Right atrium auricular region (tissue), 2 donors: ENCODE measurements around the gene HSPA5. TPM values are rescaled to one million over a fixed set of nuclear protein-coding genes. Genes with fewer than 3 reads are reported as not detected.
A peak's percentile ranks its signal among the peaks of the same experiment; 100 is the strongest.
"Not testable (repeated sequence)": the region's sequence is repeated elsewhere in the genome, so short reads cannot be mapped to it uniquely, and the experiment has no call there.

ENCODE experiments used
- DNase-seq: peaks from one replicate; pipeline ENCODE4 v3.0.0-alpha.2; 2019; ENCODE audit warnings: low spot score
- H3K27ac ChIP-seq, 2 donors: fragments of 200-600 bp; sonication (generic); 1 replicate in 1 of 2; 2 replicates in 1 of 2; pipeline ENCODE4 v1.5.1; 2016 to 2019
- H3K27me3 ChIP-seq, 2 donors: fragments of 200-600 bp; sonication (generic); one replicate each; pipeline versions ENCODE4 v1.5.1 to v1.6.0; 2017 to 2019
- H3K36me3 ChIP-seq: fragments of 200-600 bp; sonication (generic); one replicate; pipeline ENCODE4 v1.5.1; 2016
- H3K4me1 ChIP-seq, 2 donors: fragments of 200-600 bp; sonication (generic); one replicate each; pipeline versions ENCODE4 v1.5.1 to v1.6.0; 2017 to 2019
- H3K4me3 ChIP-seq, 2 donors: fragments of 200-600 bp; sonication (generic); 1 replicate in 1 of 2; 2 replicates in 1 of 2; pipeline ENCODE4 v1.5.1; 2017 to 2019; ENCODE audit warnings: mild to moderate bottlenecking in 1 of 2, moderate library complexity in 1 of 2
- H3K9me3 ChIP-seq, 2 donors: fragments of 200-600 bp; sonication (generic); one replicate each; pipeline ENCODE4 v1.5.1; 2019
- CTCF ChIP-seq, 2 donors: fragments of 200-600 bp; sonication (generic); IDR thresholded peaks; one replicate each; pipeline ENCODE4 v1.5.1; 2019; ENCODE audit warnings: antibody characterized with exemption in 2 of 2
- total RNA-seq, 2 donors: library from RNA; depleted of rRNA; stranded (reverse); fragments of >200 nt; gene quantifications; one replicate each; pipeline ENCODE4 v1.1.0, GENCODE V29; 2016

The HSPA5 gene
- total RNA-seq: 100 to 1,000 TPM; 128 to 162 TPM

GRCh38 chr9:125241000-125241862 lies at the start of gene HSPA5:
Gene HSPA5 (minus strand): TSS chr9:125241343. CDS start chr9:125241126, 217 bp downstream.
- H3K27me3 ChIP-seq: no peaks in the 10 kb centered on the region
- peak within 1 kb of the TSS; percentile 91 to 97 for H3K4me3 ChIP-seq
- peak in 1 of 2 donors; percentile 39 for TF ChIP-seq CTCF (IDR thresholded peaks at IDR 0.05)
- peak; percentile 100 for DNase-seq
- H3K9me3 ChIP-seq: no peaks in the 10 kb centered on the region
- H3K4me1 ChIP-seq: peaks cover 0 to 47% of the 10 kb centered on the region in 2 donors
- H3K27ac ChIP-seq: peak within 1 kb of the TSS; percentile 92 to 98
- H3K36me3 ChIP-seq: peaks cover 48% of the 10 kb centered on the region

- H3K27me3 ChIP-seq, H3K36me3 ChIP-seq, H3K4me3 ChIP-seq, H3K27ac ChIP-seq, DNase-seq, H3K9me3 ChIP-seq: not testable (repeated sequence)
- H3K4me1 ChIP-seq: peaks cover 0 to 34% of the 10 kb centered on the region in 2 donors
Observed at GRCh38 chr9:125286935-125287433, 45.8 kb upstream of the HSPA5 start.

- H3K27me3 ChIP-seq: no peaks in the 10 kb centered on the region
- no peak overlapping the region for H3K27ac ChIP-seq
- H3K4me3 ChIP-seq: no peak overlapping the region
- no peaks in the 10 kb centered on the region for H3K9me3 ChIP-seq
- DNase-seq: no peak
- TF ChIP-seq CTCF (IDR thresholded peaks at IDR 0.05): no peak
- peaks cover 6% of the 10 kb centered on the region for H3K36me3 ChIP-seq
- H3K4me1 ChIP-seq: peaks cover 0 to 28% of the 10 kb centered on the region in 2 donors
Observed at GRCh38 chr9:125284855-125285254, 43.7 kb upstream of the HSPA5 start.

- Histone ChIP-seq H3K4me1 (peaks cover 0 to 8% of the 10 kb centered on the region in 2 donors), H3K27ac (peak overlapping the region in 1 of 2 donors; percentile 45), H3K36me3 (no peaks in the 10 kb centered on the region), H3K4me3 (no peak overlapping the region), H3K27me3 (no peaks in the 10 kb centered on the region), H3K9me3 (no peaks in the 10 kb centered on the region)
- no peak for DNase-seq
- no peak for TF ChIP-seq CTCF (IDR thresholded peaks at IDR 0.05)
Observed at GRCh38 chr9:125280945-125281344, 39.8 kb upstream of the HSPA5 start.

- no peak for DNase-seq
- Histone ChIP-seq H3K27ac (no peak overlapping the region), H3K9me3 (no peaks in the 10 kb centered on the region), H3K4me3 (no peak overlapping the region), H3K27me3 (no peaks in the 10 kb centered on the region), H3K4me1 (peaks cover 0 to 6% of the 10 kb centered on the region in 2 donors), H3K36me3 (no peaks in the 10 kb centered on the region)
- TF ChIP-seq CTCF (IDR thresholded peaks at IDR 0.05): no peak
Observed at GRCh38 chr9:125277411-125277810, 36.3 kb upstream of the HSPA5 start.

- Histone ChIP-seq H3K36me3 (no peaks in the 10 kb centered on the region), H3K27ac (no peak overlapping the region), H3K27me3 (no peaks in the 10 kb centered on the region), H3K4me3 (no peak overlapping the region), H3K4me1 (peaks cover 0 to 6% of the 10 kb centered on the region in 2 donors), H3K9me3 (no peaks in the 10 kb centered on the region)
- no peak for DNase-seq
- no peak for TF ChIP-seq CTCF (IDR thresholded peaks at IDR 0.05)
Observed at GRCh38 chr9:125276771-125277170, 35.6 kb upstream of the HSPA5 start.
